ENCODE measurements around the gene NR1H2. TPM values are rescaled to one million over a fixed set of nuclear protein-coding genes. Genes with fewer than 3 reads are reported as not detected.

NR1H2 gene
- total RNA-seq, 2 experiments from 2014 or later, result 50.3 to 53.6 TPM

DNA sequence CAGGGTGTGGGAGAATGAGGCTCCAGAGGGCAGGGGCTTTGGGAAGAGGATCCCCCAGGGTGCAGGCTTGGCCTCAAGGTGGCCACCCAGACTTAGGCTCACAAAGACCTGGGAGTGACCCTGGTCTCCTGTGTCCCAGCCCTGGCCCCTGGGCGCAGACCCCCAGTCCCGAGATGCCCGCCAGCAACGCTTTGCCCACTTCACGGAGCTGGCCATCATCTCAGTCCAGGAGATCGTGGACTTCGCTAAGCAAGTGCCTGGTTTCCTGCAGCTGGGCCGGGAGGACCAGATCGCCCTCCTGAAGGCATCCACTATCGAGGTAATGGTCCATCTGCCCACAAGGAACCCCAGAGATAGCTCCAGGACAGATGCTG lies 2.6 kb downstream of the NR1H2 start:
- intact Hi-C loops (cut with DNase I, micrococcal nuclease), result no loop called here
- ATAC-seq (no peak), DNase-seq (no peak)
- Mint-ChIP-seq H3K27me3 (no peaks in the 10 kb centered on the region), H3K36me3 (ENCODE audit: low read depth) (peaks cover 34% of the 10 kb centered on the region), H3K27ac (no peak overlapping the region), H3K4me1 (peaks cover 30% of the 10 kb centered on the region), H3K4me3 (no peak overlapping the region), H3K9me3 (ENCODE audit: low read depth) (no peaks in the 10 kb centered on the region)
- ChIA-PET CTCF (interaction anchor here (1.4 kb wide), 1 partner anchor 21 kb away, joined by 3 read pairs; no protein-coding TSS in a partner anchor), POLR2A (interaction anchor here (0.6 kb wide), 1 partner anchor 45 kb away, joined by 4 read pairs; no protein-coding TSS in a partner anchor)

- POLR2A ChIA-PET, result interaction anchor here (0.6 kb wide), 1 partner anchor 46 kb away, joined by 4 read pairs; no protein-coding TSS in a partner anchor
- CTCF ChIA-PET, result interaction anchor here (1.4 kb wide), 1 partner anchor 22 kb away, joined by 3 read pairs; no protein-coding TSS in a partner anchor
- intact Hi-C loops (cut with DNase I, micrococcal nuclease), result no loop called here
Measured at GRCh38 chr19:50379602-50380001, 3.3 kb downstream of the NR1H2 start.

DNA sequence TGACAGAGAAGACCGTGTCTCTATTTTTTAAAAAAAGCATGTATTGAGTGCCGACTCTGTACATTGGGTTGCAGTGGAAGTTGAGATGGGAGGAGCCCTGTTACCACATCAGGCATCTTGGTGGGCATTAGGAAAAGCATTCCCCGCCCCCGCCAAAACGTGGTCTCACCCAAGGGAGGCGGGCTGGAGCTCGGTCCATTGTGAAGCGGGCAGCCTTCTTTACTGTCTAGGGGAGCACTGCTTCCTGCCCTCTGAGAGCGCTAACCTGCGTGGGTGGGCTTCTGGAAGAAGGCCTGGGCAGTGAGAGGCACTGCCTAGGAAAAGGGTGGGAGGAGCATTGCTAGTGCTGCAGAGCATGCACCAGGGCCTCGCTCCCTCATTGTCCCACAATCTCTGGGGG lies 3.9 kb downstream of the NR1H2 start:
- H3K36me3 Mint-ChIP-seq (ENCODE audit: low read depth), result peaks cover 44% of the 10 kb centered on the region
- no peaks in the 10 kb centered on the region for H3K27me3 Mint-ChIP-seq
- DNase-seq, result no peak
- intact Hi-C loops (cut with DNase I, micrococcal nuclease), result no loop called here
- no peak for ATAC-seq
- ChIA-PET POLR2A (no interaction called here), CTCF (no interaction called here)
- no peak overlapping the region for H3K27ac Mint-ChIP-seq
- H3K4me1 Mint-ChIP-seq, result peaks cover 28% of the 10 kb centered on the region
- no peaks in the 10 kb centered on the region for H3K9me3 Mint-ChIP-seq (ENCODE audit: low read depth)
- no peak overlapping the region for H3K4me3 Mint-ChIP-seq

More at GRCh38 chr19:50379602-50380001, 3.3 kb downstream of the NR1H2 start:
- Mint-ChIP-seq H3K9me3 (ENCODE audit: low read depth) (no peaks in the 10 kb centered on the region), H3K27ac (no peak overlapping the region), H3K36me3 (ENCODE audit: low read depth) (peaks cover 38% of the 10 kb centered on the region), H3K27me3 (no peaks in the 10 kb centered on the region), H3K4me3 (no peak overlapping the region), H3K4me1 (peaks cover 26% of the 10 kb centered on the region)
- ATAC-seq, result no peak
- no peak for DNase-seq

DNA sequence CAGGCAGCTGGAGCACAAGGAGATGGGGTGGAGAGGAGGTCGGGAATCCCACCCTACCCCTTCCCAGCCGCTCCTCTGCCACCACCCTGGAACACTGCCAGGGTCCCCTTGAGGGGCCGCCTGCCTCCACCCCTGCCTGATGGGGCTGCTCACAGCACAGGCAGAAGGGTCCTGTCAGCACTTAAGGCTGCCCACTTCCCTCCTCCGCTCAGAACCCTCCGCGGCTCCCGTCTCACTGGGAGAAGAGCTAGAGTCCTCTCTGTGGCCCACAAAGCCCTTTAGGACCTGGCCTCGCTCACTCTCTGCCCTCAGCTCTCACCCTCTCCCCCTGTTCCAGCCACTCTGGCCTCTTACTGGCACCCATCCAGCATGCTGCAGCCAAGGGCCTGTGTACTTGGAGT lies 4.5 kb downstream of the NR1H2 start:
- no peak overlapping the region for H3K4me3 Mint-ChIP-seq
- no peaks in the 10 kb centered on the region for H3K27me3 Mint-ChIP-seq
- peaks cover 45% of the 10 kb centered on the region for H3K36me3 Mint-ChIP-seq (ENCODE audit: low read depth)
- peaks cover 32% of the 10 kb centered on the region for H3K4me1 Mint-ChIP-seq
- ChIA-PET POLR2A (no interaction called here), CTCF (interaction anchor here (1.1 kb wide), 1 partner anchor 23 kb away, joined by 3 read pairs; no protein-coding TSS in a partner anchor)
- ATAC-seq (no peak), DNase-seq (no peak)
- intact Hi-C loops (cut with DNase I, micrococcal nuclease), result no loop called here
- H3K9me3 Mint-ChIP-seq (ENCODE audit: low read depth), result no peaks in the 10 kb centered on the region
- no peak overlapping the region for H3K27ac Mint-ChIP-seq

GRCh38 chr19:50381881-50382729 lies 5.8 kb downstream of the NR1H2 start:
- POLR2A ChIA-PET, result no interaction called here

GRCh38 chr19:50383001-50383851 lies 7.0 kb downstream of the NR1H2 start:
- Mint-ChIP-seq H3K27ac (peak overlapping the region; percentile 87), H3K36me3 (ENCODE audit: low read depth) (peaks cover 51% of the 10 kb centered on the region), H3K9me3 (ENCODE audit: low read depth) (no peaks in the 10 kb centered on the region), H3K4me3 (peak overlapping the region; percentile 99), H3K27me3 (no peaks in the 10 kb centered on the region), H3K4me1 (peaks cover 27% of the 10 kb centered on the region)
- ChIA-PET CTCF (interaction anchor here (1.0 to 1.2 kb wide), 2 partner anchors 25 to 26 kb away, joined by 3 to 4 read pairs; no protein-coding TSS in a partner anchor), POLR2A (interaction anchor here (0.6 to 1.3 kb wide), 3 partner anchors 9 to 200 kb away, joined by 3 to 4 read pairs (median 3); no protein-coding TSS in a partner anchor)
- ATAC-seq, result no peak
- no peak for DNase-seq
- intact Hi-C loops (cut with DNase I, micrococcal nuclease), result no loop called here

More at GRCh38 chr19:50381881-50382729, 5.8 kb downstream of the NR1H2 start:
- DNase-seq, result no peak
- Mint-ChIP-seq H3K4me3 (no peak overlapping the region), H3K27me3 (no peaks in the 10 kb centered on the region), H3K9me3 (ENCODE audit: low read depth) (no peaks in the 10 kb centered on the region), H3K4me1 (peaks cover 28% of the 10 kb centered on the region), H3K36me3 (ENCODE audit: low read depth) (peaks cover 50% of the 10 kb centered on the region), H3K27ac (no peak overlapping the region)
- intact Hi-C loops (cut with DNase I, micrococcal nuclease), result no loop called here
- CTCF ChIA-PET, result no interaction called here
- ATAC-seq, result no peak

GRCh38 chr19:50383852-50384684 lies 7.8 kb downstream of the NR1H2 start, which contains the start of gene POLD1:
POLD1 (plus strand) TSS chr19:50384347; CDS start chr19:50398852, 14,505 bp downstream.
- POLR2A ChIA-PET, result interaction anchor here (0.6 to 1.3 kb wide), 7 partner anchors 8 to 393 kb away, joined by 3 to 6 read pairs (median 3); partner anchors contain the start of genes JOSD2 and NR1H2
- Mint-ChIP-seq H3K4me3 (peak within 1 kb of the TSS; percentile 99), H3K27ac (peak within 1 kb of the TSS; percentile 93), H3K36me3 (ENCODE audit: low read depth) (peaks cover 47% of the 10 kb centered on the region), H3K27me3 (no peaks in the 10 kb centered on the region), H3K4me1 (peaks cover 27% of the 10 kb centered on the region), H3K9me3 (ENCODE audit: low read depth) (no peaks in the 10 kb centered on the region)
- CTCF ChIA-PET, result interaction anchor here (0.6 to 1.2 kb wide), 6 partner anchors 15 to 1976 kb away, joined by 3 to 4 read pairs (median 3); no protein-coding TSS in a partner anchor
- intact Hi-C loops (cut with DNase I, micrococcal nuclease), result loop anchor here (1.0 to 2.0 kb wide), 14 partner anchors 8 to 743 kb away; partner anchors contain the start of genes JOSD2 (in 2 of the 2), NR1H2 (in 2 of the 2), CTU1 (in 1 of the 2) and EMC10 (in 1 of the 2)
- peak; percentile 92 for ATAC-seq
- DNase-seq, result peak; percentile 100

DNA sequence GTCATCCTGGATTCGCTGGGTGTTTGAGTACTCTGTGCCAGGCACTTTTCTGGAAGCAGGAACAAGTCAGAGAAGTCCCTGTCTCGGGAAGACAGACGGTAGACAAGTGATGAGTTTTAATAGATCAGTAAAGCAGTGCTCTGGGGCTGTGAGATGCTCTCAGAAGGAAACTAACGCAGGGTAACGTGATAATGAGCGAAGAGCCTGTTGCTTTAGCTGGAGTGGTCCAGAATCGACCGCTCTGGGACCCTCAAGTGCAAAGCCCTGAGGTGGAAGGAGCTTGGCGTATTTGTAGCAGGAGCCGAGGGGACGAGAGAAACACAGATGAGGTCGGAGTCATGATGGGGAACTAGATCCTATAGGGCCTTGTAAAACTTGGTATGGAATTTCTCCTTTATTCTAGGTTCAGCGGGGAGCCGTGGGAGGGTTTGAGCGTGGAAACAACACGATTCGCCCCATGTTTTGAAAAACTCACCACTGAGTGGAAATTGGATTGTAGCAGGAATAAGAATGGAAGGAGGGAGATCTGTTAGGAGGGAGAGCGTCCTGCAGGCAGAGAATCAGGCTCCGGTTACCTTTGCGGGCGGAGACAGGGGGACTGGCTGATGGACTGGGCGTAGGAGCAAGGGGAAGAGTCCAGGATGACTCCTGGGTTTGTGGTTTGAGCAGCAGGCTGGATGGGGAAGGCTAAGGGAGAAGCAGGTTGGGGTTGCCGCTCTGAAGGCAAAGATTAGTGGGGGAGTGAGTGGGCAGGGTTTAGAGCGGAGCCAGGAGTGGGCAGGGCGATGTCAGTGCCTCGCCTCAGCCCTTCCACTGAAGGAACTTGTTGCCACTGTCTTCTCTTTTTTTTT lies 8.7 kb downstream of the NR1H2 start:
- no peak for DNase-seq
- CTCF ChIA-PET, result interaction anchor here (0.6 to 1.2 kb wide), 6 partner anchors 16 to 1977 kb away, joined by 3 to 4 read pairs (median 3); no protein-coding TSS in a partner anchor
- H3K27me3 Mint-ChIP-seq, result no peaks in the 10 kb centered on the region
- peak overlapping the region; percentile 99 for H3K4me3 Mint-ChIP-seq
- intact Hi-C loops (cut with DNase I, micrococcal nuclease), result loop anchor here (1.0 to 2.0 kb wide), 14 partner anchors 9 to 744 kb away; partner anchors contain the start of genes JOSD2 (in 2 of the 2), NR1H2 (in 2 of the 2), CTU1 (in 1 of the 2) and EMC10 (in 1 of the 2)
- H3K36me3 Mint-ChIP-seq (ENCODE audit: low read depth), result peaks cover 38% of the 10 kb centered on the region
- ATAC-seq, result no peak
- no peaks in the 10 kb centered on the region for H3K9me3 Mint-ChIP-seq (ENCODE audit: low read depth)
- peak overlapping the region; percentile 93 for H3K27ac Mint-ChIP-seq
- H3K4me1 Mint-ChIP-seq, result peaks cover 27% of the 10 kb centered on the region
- POLR2A ChIA-PET, result interaction anchor here (0.5 to 1.3 kb wide), 7 partner anchors 9 to 392 kb away, joined by 3 to 6 read pairs (median 3); partner anchors contain the start of genes JOSD2 and NR1H2

- DNase-seq, result no peak
- intact Hi-C loops (cut with DNase I, micrococcal nuclease), result no loop called here
Measured at GRCh38 chr19:50387176-50387867, 11.1 kb downstream of the NR1H2 start.

More at GRCh38 chr19:50387176-50387867, 11.1 kb downstream of the NR1H2 start:
- H3K9me3 Mint-ChIP-seq (ENCODE audit: low read depth), result no peaks in the 10 kb centered on the region
- peaks cover 27% of the 10 kb centered on the region for H3K4me1 Mint-ChIP-seq
- no peak overlapping the region for H3K27ac Mint-ChIP-seq
- no peak for ATAC-seq
- no peak overlapping the region for H3K4me3 Mint-ChIP-seq
- ChIA-PET POLR2A (interaction anchor here (0.5 kb wide), 1 partner anchor 392 kb away, joined by 5 read pairs; no protein-coding TSS in a partner anchor), CTCF (interaction anchor here (0.8 to 1.0 kb wide), 2 partner anchors 34 to 251 kb away, joined by 3 read pairs; no protein-coding TSS in a partner anchor)
- no peaks in the 10 kb centered on the region for H3K27me3 Mint-ChIP-seq
- peaks cover 38% of the 10 kb centered on the region for H3K36me3 Mint-ChIP-seq (ENCODE audit: low read depth)

Measured in activated CD4-positive, alpha-beta T cell treated with anti-CD3 and anti-CD28 coated beads for 36 hours (primary cell).